IMR-90 (cell line): ENCODE measurements around the gene CPTP. TPM values are rescaled to one million over a fixed set of nuclear protein-coding genes. Genes with fewer than 3 reads are reported as not detected.

Experiments used
- ATAC-seq: fragments of 200-7000 bp; cut with Tn5 transposase; 2 replicates; pipeline ENCODE4 v1.9.1; 2020; ENCODE audit warnings: low read depth, mild to moderate bottlenecking, moderate library complexity
- BruUV-seq: library from RNA; stranded (reverse); fragments of 400-500 nt; replicated peaks from 2 replicates; lab custom pipeline; 2021; lab: Mats Ljungman, UMichigan
- CTCF ChIA-PET: fragments of 300-600 bp; formaldehyde crosslinking; extraction: SDS; loops from one replicate; lab custom pipeline; 2021; ENCODE audit warnings: antibody characterized with exemption; lab: Yijun Ruan, JAX
- POLR2A ChIA-PET: fragments of 300-600 bp; sonication (Branson Sonifier 250); formaldehyde crosslinking; loops from one replicate; lab custom pipeline; 2022; ENCODE audit warnings: antibody characterized with exemption; ENCODE audit not compliant: unreplicated experiment; lab: Charles Lee
- DNase-seq: peaks from one replicate; pipeline ENCODE4 v3.0.0; 2013
- H2AFZ ChIP-seq: replicated peaks from 2 replicates; pipeline ENCODE3; 2013; ENCODE audit warnings: low read length, mild to moderate bottlenecking; ENCODE audit not compliant: poor library complexity
- H2AK5ac ChIP-seq: 2 replicates; pipeline ENCODE4 v1.6.1; 2013; ENCODE audit warnings: low read depth, low read length, inconsistent platforms
- H2AK9ac ChIP-seq: replicated peaks from 2 replicates; pipeline ENCODE3; 2013; ENCODE audit warnings: mild to moderate bottlenecking, low read depth, low read length, moderate library complexity; ENCODE audit not compliant: poor library complexity
- H2BK120ac ChIP-seq: 2 replicates; pipeline ENCODE4 v1.6.1; 2013; ENCODE audit warnings: low read depth, low read length, inconsistent platforms
- H2BK15ac ChIP-seq: 3 replicates; pipeline ENCODE4 v1.6.1; 2013; ENCODE audit warnings: low read depth, low read length, inconsistent platforms
- H2BK20ac ChIP-seq: 2 replicates; pipeline ENCODE4 v1.6.1; 2013; ENCODE audit warnings: low read depth, mild to moderate bottlenecking, inconsistent platforms, low read length, moderate library complexity
- H2BK5ac ChIP-seq: 2 replicates; pipeline ENCODE4 v1.6.1; 2013; ENCODE audit warnings: mild to moderate bottlenecking, low read depth, low read length, inconsistent platforms; ENCODE audit not compliant: poor library complexity, severe bottlenecking
- H3K14ac ChIP-seq: replicated peaks from 2 replicates; pipeline ENCODE4 v1.6.1; 2013; ENCODE audit warnings: low read depth, low read length, inconsistent platforms
- H3K18ac ChIP-seq: 2 replicates; pipeline ENCODE4 v1.6.1; 2013; ENCODE audit warnings: low read depth, low read length, control low read depth
- H3K23ac ChIP-seq: 2 replicates; pipeline ENCODE4 v1.6.1; 2013; ENCODE audit warnings: low read depth, low read length, inconsistent platforms
- H3K27ac ChIP-seq: 2 replicates; pipeline ENCODE4 v1.5.1; 2013; ENCODE audit warnings: mild to moderate bottlenecking, control low read depth, low read length; ENCODE audit not compliant: insufficient read depth
- H3K27me3 ChIP-seq: 2 replicates; pipeline ENCODE4 v1.6.1; 2013; ENCODE audit warnings: low read length; ENCODE audit not compliant: control insufficient read depth, insufficient read depth
- H3K36me3 ChIP-seq: 2 replicates; pipeline ENCODE4 v1.6.1; 2013; ENCODE audit warnings: low read length, mixed read lengths; ENCODE audit not compliant: control insufficient read depth, insufficient read depth
- H3K4ac ChIP-seq: 2 replicates; pipeline ENCODE4 v1.6.1; 2013; ENCODE audit warnings: low read depth, low read length, inconsistent platforms
- H3K4me1 ChIP-seq: 2 replicates; pipeline ENCODE4 v1.6.1; 2013; ENCODE audit warnings: low read length, mixed read lengths; ENCODE audit not compliant: control insufficient read depth, insufficient read depth
- H3K4me2 ChIP-seq: 2 replicates; pipeline ENCODE4 v1.6.1; 2013; ENCODE audit warnings: low read depth, mild to moderate bottlenecking, control low read depth, low read length, moderate library complexity
- H3K4me3 ChIP-seq: 2 replicates; pipeline ENCODE4 v1.5.1; 2013; ENCODE audit warnings: low read depth, mild to moderate bottlenecking, control low read depth, low read length, moderate library complexity; ENCODE audit not compliant: insufficient read depth
- H3K56ac ChIP-seq: 2 replicates; pipeline ENCODE4 v1.6.1; 2013; ENCODE audit warnings: low read length, inconsistent platforms; ENCODE audit not compliant: insufficient read depth; ENCODE audit errors: extremely low read depth
- H3K79me1 ChIP-seq, 2 experiments: 2 replicates each; pipeline ENCODE4 v1.6.1; 2013; ENCODE audit warnings: low read length in 2 of 2, inconsistent platforms in 1 of 2, low read depth in 1 of 2
- H3K9ac ChIP-seq: 2 replicates; pipeline ENCODE4 v1.6.1; 2013; ENCODE audit warnings: low read depth, low read length, control low read depth
- H3K9me1 ChIP-seq: 2 replicates; pipeline ENCODE4 v1.6.1; 2013; ENCODE audit warnings: low read length, inconsistent platforms; ENCODE audit not compliant: insufficient read depth
- H3K9me3 ChIP-seq: 2 replicates; pipeline ENCODE4 v1.6.1; 2013; ENCODE audit warnings: low read length; ENCODE audit not compliant: control insufficient read depth, insufficient read depth
- H4K20me1 ChIP-seq: 2 replicates; pipeline ENCODE4 v1.6.1; 2013; ENCODE audit warnings: low read length, inconsistent platforms; ENCODE audit not compliant: insufficient read depth
- H4K5ac ChIP-seq: 2 replicates; pipeline ENCODE4 v1.6.1; 2013; ENCODE audit warnings: mild to moderate bottlenecking, low read depth, low read length, control low read depth
- H4K8ac ChIP-seq, 2 experiments: 2 replicates each; pipeline ENCODE4 v1.6.1; 2013; ENCODE audit warnings: low read depth in 2 of 2, low read length in 2 of 2, control low read depth in 1 of 2, inconsistent platforms in 1 of 2
- H4K91ac ChIP-seq: 2 replicates; pipeline ENCODE4 v1.6.1; 2013; ENCODE audit warnings: low read depth, low read length, inconsistent platforms; ENCODE audit not compliant: insufficient read depth
- CEBPB ChIP-seq: IDR thresholded peaks from 2 replicates; pipeline ENCODE4 v1.6.1; 2012; ENCODE audit warnings: low read depth, low read length, improper control_type of control experiment
- CHD1 ChIP-seq: IDR thresholded peaks from 2 replicates; pipeline ENCODE4 v1.6.1; 2012; ENCODE audit warnings: low read depth, low read length, improper control_type of control experiment
- CTCF ChIP-seq: conservative IDR thresholded peaks from 2 replicates; pipeline ENCODE4 v1.5.1; 2012; ENCODE audit warnings: mild to moderate bottlenecking, low read depth, low read length, improper control_type of control experiment
- ELK1 ChIP-seq: fragments of 150-350 bp; IDR thresholded peaks from 2 replicates; pipeline ENCODE4 v1.6.1; 2016; ENCODE audit warnings: low read depth, mild to moderate bottlenecking, low read length, moderate library complexity, borderline replicate concordance
- FOS ChIP-seq: fragments of 150-350 bp; IDR thresholded peaks from 2 replicates; pipeline ENCODE4 v1.6.1; 2016; ENCODE audit warnings: low read depth, low read length
- MAZ ChIP-seq: IDR thresholded peaks from 2 replicates; pipeline ENCODE4 v1.6.1; 2012; ENCODE audit warnings: low read depth, mild to moderate bottlenecking, low read length, improper control_type of control experiment, moderate library complexity, borderline replicate concordance
- MXI1 ChIP-seq: IDR thresholded peaks from 2 replicates; pipeline ENCODE4 v1.6.1; 2012; ENCODE audit warnings: low read depth, mild to moderate bottlenecking, low read length, moderate library complexity, borderline replicate concordance
- NFE2L2 ChIP-seq: fragments of 150-350 bp; IDR thresholded peaks from 2 replicates; pipeline ENCODE4 v1.6.1; 2016; ENCODE audit warnings: low read depth, mild to moderate bottlenecking, low read length
- POLR2A ChIP-seq: IDR thresholded peaks from 2 replicates; pipeline ENCODE4 v1.6.1; 2012; ENCODE audit warnings: mild to moderate bottlenecking, low read depth, low read length
- RAD21 ChIP-seq: IDR thresholded peaks from 2 replicates; pipeline ENCODE4 v1.6.1; 2012; ENCODE audit warnings: low read length, improper control_type of control experiment
- RCOR1 ChIP-seq: IDR thresholded peaks from 2 replicates; pipeline ENCODE4 v1.6.1; 2012; ENCODE audit warnings: mild to moderate bottlenecking, low read length, improper control_type of control experiment; ENCODE audit not compliant: insufficient replicate concordance
- RFX5 ChIP-seq: IDR thresholded peaks from 2 replicates; pipeline ENCODE4 v1.8.0; 2012; ENCODE audit warnings: low read depth, mild to moderate bottlenecking, low read length, moderate library complexity
- SMC3 ChIP-seq: fragments of 150-350 bp; IDR thresholded peaks from 2 replicates; pipeline ENCODE4 v1.6.1; 2016; ENCODE audit warnings: low read depth, mild to moderate bottlenecking, antibody characterized with exemption, low read length, moderate library complexity
- USF2 ChIP-seq: fragments of 150-350 bp; IDR thresholded peaks from 2 replicates; pipeline ENCODE4 v1.6.1; 2017; ENCODE audit warnings: mild to moderate bottlenecking, antibody characterized with exemption, low read length, low read depth
- WGBS, 2 experiments: methylation state at CpG; one replicate each; pipeline versions ENCODE4 v1.1.5 to v1.1.7; 2013; ENCODE audit warnings: missing lambda C conversion rate in 2 of 2; ENCODE audit not compliant: insufficient read length in 1 of 2; ENCODE audit errors: extremely low coverage in 2 of 2; 5-methylcytosine and 5-hydroxymethylcytosine counted together
- dilution Hi-C: fragments of 300-500 bp; cut with HindIII; formaldehyde crosslinking; loops from one replicate; pipeline ENCODE4 v1.14.3; 2018; ENCODE audit warnings: low sequenced_read_pairs; ENCODE audit not compliant: unreplicated experiment
- in situ Hi-C: fragments of 300-500 bp; cut with MboI; formaldehyde crosslinking; loops from 3 replicates; pipeline ENCODE4 v1.14.3; 2019; ENCODE audit warnings: low sequenced_read_pairs, inconsistent platforms, mixed read lengths
- intact Hi-C: fragments of 100-400 bp; cut with micrococcal nuclease; formaldehyde crosslinking; loops from 2 replicates; pipeline ENCODE4 v1.10.0; 2022
- polyA plus RNA-seq, 3 experiments: library from polyadenylated mRNA; depleted of rRNA; stranded (reverse); fragments of >200 nt; gene quantifications; 2 replicates each; pipeline ENCODE4 v1.2.3, GENCODE V29; 2012; ENCODE audit warnings: low replicate concordance in 1 of 3
- total RNA-seq: library from RNA; depleted of rRNA; stranded (reverse); fragments of >200 nt; gene quantifications from 2 replicates; pipeline ENCODE4 v1.2.3, GENCODE V29; 2012

CPTP gene
- total and polyA plus RNA-seq, 2 of the 4 experiments (the other 2 are of a cell fraction), result 2.7 to 12.1 TPM

GRCh38 chr1:1329304-1330210, 5.0 kb downstream of the CPTP start:
- peaks cover 9% of the 10 kb centered on the region for H3K9me1 ChIP-seq
- H3K9ac ChIP-seq, result no peak overlapping the region
- 94% methylated on average over 47 of the region's 58 CpGs; no CpG with 5 or more reads in 1 of the 2 experiments for WGBS, 2 experiments
- no peak overlapping the region for H3K4me3 ChIP-seq
- peaks cover 7 to 31% of the 10 kb centered on the region in 2 experiments; a peak in 2 of 4 replicates for H3K79me1 ChIP-seq
- ATAC-seq (no peak), DNase-seq (no peak)
- no peak overlapping the region for H2BK20ac ChIP-seq
- no peak overlapping the region for H2AK9ac ChIP-seq
- TF ChIP-seq RAD21 (no peak), NFE2L2 (no peak), FOS (no peak), CTCF (no peak), RFX5 (no peak), SMC3 (no peak), CHD1 (no peak), ELK1 (no peak), MAZ (no peak), CEBPB (no peak), USF2 (no peak), RCOR1 (no peak), POLR2A (no peak), MXI1 (no peak)
- peaks cover 3% of the 10 kb centered on the region; the same call in 1 of the 2 replicates for H3K4me1 ChIP-seq
- no peak overlapping the region for H2BK5ac ChIP-seq
- no peak overlapping the region for H2BK120ac ChIP-seq
- H3K4me2 ChIP-seq, result no peak overlapping the region
- no peak overlapping the region for H3K27ac ChIP-seq
- no peak overlapping the region for H4K5ac ChIP-seq
- no peak overlapping the region for H4K91ac ChIP-seq
- no TSS peak for BruUV-seq
- H3K56ac ChIP-seq, result no peak overlapping the region
- ChIA-PET CTCF (no interaction called here), POLR2A (no interaction called here)
- H3K4ac ChIP-seq, result no peak overlapping the region
- no peaks in the 10 kb centered on the region for H3K9me3 ChIP-seq
- in situ Hi-C loops, result no loop called here
- dilution Hi-C loops, result no loop called here
- no peak overlapping the region for H3K18ac ChIP-seq
- no peaks in the 10 kb centered on the region for H3K27me3 ChIP-seq
- H3K14ac ChIP-seq, result no peak overlapping the region
- H4K20me1 ChIP-seq, result peaks cover 20% of the 10 kb centered on the region
- peak overlapping the region; percentile 47 for H2AFZ ChIP-seq
- no peak overlapping the region for H3K23ac ChIP-seq
- intact Hi-C loops, result no loop called here
- H2AK5ac ChIP-seq, result no peak overlapping the region
- H2BK15ac ChIP-seq, result no peak overlapping the region
- peaks cover 7% of the 10 kb centered on the region for H3K36me3 ChIP-seq
- H4K8ac ChIP-seq, result no peak overlapping the region
